Subcutaneous adipose tissue (tissue), 4 donors: ENCODE data around the gene CST3. TPM values are rescaled to one million over a fixed set of nuclear protein-coding genes. Genes with fewer than 3 reads are reported as not detected.

Source experiments
- CTCF ChIP-seq: fragments of 450-650 bp; IDR thresholded peaks from one replicate; pipeline ENCODE4 v1.5.1; 2016; ENCODE audit warnings: low read depth, mild to moderate bottlenecking, control low read depth, antibody characterized with exemption, moderate library complexity
- total RNA-seq, 4 donors: library from RNA; depleted of rRNA; stranded (reverse); fragments of >200 nt; gene quantifications; one replicate each; pipeline ENCODE4 v1.1.0, GENCODE V29; 2016

The CST3 gene
- total RNA-seq, 4 donors from 2014 or later: 987 to 1,957 (median 1,358) TPM

GRCh38 chr20:23654717-23655116 is 17.0 kb upstream of the CST3 start:
- no peak for TF ChIP-seq CTCF

GRCh38 chr20:23654000-23654399 is 16.2 kb upstream of the CST3 start:
- TF ChIP-seq CTCF: no peak

DNA sequence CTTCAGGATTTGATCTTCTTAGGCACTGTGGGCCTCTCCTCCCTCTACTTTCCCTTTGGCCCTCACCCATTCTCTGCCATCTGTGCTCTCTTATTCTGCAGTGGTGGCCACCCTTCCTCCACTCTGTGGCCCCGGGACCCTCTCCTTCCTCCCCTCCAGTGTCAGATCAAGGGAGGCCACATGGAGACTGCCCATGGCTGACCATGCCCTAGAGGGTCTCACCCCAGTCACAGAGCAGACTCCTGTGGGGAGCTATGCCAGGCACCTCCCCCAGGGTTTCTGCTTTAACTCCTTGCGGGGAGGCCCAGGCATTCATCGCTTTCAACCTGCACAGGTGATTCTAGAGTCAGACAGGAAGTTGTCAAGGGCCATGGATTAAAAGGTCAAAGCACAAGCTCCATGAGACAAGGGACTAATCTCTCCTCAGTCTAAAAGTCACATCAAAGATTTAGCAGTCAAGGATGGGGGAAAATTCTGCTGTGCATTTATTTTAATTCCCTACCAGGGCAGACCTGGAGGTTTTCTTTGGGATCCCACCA is 15.7 kb upstream of the CST3 start:
- TF ChIP-seq CTCF: no peak

GRCh38 chr20:23652926-23653325 is 15.2 kb upstream of the CST3 start:
- TF ChIP-seq CTCF: no peak

DNA sequence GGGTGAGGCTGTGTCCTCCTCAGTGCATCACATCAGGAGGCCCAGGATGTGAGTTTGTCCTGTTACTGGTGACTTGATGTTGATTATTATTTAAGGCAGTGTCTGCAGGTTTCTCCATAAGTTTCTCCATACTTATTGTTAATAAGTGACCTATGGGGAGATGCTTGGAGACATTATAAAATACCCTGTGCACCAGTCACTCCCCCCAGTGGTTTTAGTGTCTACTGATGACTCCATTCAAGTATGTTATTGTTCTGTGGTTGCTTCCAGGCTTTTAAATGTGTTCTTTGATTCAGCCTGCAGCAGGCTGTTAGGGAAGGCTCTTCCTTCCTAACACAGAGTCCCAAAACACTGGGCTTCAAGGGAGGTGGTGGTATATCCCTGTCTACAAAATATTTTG is 14.6 kb upstream of the CST3 start:
- TF ChIP-seq CTCF: no peak

DNA sequence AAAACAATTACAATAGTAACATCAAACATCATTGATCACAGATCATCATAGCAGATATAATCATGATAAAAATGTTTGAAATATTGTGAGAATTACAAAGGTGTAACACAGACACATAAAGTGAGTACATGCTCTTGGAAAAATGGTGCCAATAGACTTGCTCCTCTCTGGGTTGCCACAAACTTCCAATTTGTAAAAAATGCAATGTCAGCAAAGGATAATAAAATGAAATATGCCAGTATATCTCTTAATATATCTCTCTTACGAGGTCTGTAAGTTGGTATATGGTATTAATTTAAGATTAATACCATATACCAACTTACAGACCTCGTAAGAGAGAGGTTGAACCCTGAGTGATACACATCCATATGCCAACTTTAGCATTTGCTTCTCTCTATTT is 13.4 kb upstream of the CST3 start:
- no peak for TF ChIP-seq CTCF

DNA sequence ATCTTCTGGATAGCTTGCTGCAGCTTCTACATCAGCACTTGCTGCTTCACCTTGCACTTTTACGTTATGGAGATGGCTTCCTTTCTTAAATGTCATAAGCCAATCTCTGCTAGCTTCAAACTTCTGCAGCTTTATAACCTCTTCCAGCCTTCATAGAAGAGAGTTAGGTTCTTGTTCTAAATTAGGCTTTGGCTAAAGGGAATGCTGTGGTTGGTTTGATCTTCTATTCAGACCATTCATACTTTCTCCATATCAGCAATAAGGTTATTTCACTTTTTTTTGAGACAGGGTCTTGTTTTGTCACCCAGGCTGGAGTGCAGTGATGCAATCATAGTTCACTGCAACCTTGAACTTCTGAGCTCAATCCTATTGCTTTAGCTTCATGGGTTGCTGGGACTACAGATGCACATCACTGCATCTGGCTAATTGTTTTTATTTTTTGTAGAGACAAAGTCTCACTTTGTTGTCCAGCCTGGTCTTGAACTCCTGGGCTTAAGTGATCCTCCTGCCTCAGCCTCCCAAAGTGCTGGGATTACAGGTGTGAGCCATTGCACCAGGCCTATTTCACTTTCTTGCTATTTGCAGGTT is 12.2 kb upstream of the CST3 start:
- TF ChIP-seq CTCF: no peak
